Measurements from ENCODE around the gene WDFY4.

WDFY4 gene

DNA sequence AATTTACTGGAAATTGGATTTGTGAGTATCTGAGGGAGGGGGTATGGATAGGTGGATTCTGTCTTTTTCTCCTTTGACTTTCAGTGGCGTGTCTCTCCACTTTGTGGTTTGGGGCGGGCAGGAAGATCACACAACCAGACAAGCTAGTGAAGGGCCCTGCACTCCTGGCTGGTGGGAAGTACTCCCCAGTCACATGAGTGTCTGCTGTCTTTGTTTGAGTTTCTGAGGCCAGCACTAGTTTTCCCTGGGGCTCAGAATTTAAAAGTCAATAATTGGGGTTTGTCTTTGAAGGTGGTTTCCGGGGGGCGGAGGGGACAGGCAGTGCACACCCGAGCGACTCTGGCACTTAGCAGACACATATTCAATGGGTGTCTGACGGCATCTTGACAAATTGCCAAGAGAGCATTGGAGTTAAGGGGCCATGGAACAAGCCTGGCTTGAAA is 120.1 kb downstream of the WDFY4 start:
- no peak for DNase-seq (ENCODE audit: low read depth)
- H3K4me3 ChIP-seq (ENCODE audit: low read depth, low read length), result no peak overlapping the region
- no peak for TF ChIP-seq CTCF (conservative IDR thresholded peaks at IDR 0.05; ENCODE audit: low read depth, low read length)

DNA sequence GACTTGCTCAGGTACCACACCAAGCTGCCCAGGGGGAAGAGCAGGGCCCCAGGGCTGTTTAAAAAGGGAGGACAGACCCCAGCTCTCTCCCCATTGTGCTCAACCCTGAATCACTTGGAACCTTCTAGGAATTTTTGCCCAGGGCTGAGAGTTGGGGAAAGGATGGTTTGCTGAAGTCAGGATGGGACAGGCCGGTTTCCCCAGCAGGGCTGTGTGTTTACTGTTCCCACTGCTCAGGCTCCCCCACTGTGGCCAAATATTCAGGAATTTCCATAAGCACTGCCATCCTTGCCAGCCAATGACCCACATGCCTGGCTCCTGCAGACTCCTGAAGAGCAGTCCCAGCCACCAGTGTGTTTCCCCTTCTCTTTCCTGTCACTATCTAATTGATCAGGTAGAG is 120.7 kb downstream of the WDFY4 start:
- no peak for TF ChIP-seq CTCF (conservative IDR thresholded peaks at IDR 0.05; ENCODE audit: low read depth, low read length)
- DNase-seq (ENCODE audit: low read depth), result no peak
- no peak overlapping the region for H3K4me3 ChIP-seq (ENCODE audit: low read depth, low read length)

DNA sequence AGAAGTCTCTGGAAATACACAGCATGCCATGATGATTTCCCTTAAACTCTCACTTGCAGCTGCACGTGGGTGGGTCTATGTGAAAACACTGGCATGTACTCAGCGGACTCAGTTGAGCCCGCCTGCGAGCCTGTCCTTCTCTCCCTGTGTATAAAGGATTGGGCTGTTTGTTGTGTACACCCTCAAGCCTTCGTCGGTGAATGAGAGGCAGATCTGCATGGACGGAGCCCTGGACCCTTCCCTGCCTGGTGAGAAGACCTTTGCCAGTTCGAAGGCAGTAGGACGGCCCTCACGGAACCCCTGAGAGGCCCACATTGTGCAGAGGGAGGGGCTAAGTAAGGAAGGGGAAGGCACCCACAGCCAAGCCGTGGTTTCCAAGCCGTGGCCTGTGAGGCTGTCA is 121.2 kb downstream of the WDFY4 start:
- no peak for TF ChIP-seq CTCF (conservative IDR thresholded peaks at IDR 0.05; ENCODE audit: low read depth, low read length)
- no peak for DNase-seq (ENCODE audit: low read depth)
- no peak overlapping the region for H3K4me3 ChIP-seq (ENCODE audit: low read depth, low read length)

DNA sequence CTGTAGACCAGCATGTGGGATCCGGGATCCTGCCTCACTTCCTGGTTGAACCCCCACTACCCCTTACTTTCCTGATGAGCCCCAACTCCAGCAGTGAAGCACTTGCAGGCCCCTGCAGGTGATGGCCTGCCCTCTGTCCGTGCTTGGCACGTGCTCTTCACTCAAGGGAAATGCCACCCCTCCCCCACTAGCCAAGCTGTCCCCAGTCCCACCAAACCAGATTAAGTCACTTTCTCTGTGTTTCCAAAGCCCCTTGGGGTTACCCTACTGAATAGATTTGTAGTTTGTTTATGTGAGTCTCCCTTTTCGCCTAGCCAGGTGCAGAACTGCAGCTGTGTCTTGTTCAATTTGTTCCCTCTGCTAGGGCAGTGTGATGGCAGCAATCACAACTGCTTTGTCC is 121.7 kb downstream of the WDFY4 start:
- no peak for TF ChIP-seq CTCF (conservative IDR thresholded peaks at IDR 0.05; ENCODE audit: low read depth, low read length)
- H3K4me3 ChIP-seq (ENCODE audit: low read depth, low read length), result no peak overlapping the region
- no peak for DNase-seq (ENCODE audit: low read depth)

GRCh38 chr10:48807791-48808470 is 123.3 kb downstream of the WDFY4 start:
- TF ChIP-seq CTCF (conservative IDR thresholded peaks at IDR 0.05; ENCODE audit: low read depth, low read length), result no peak
- no peak for DNase-seq (ENCODE audit: low read depth)
- H3K4me3 ChIP-seq (ENCODE audit: low read depth, low read length), result no peak overlapping the region

DNA sequence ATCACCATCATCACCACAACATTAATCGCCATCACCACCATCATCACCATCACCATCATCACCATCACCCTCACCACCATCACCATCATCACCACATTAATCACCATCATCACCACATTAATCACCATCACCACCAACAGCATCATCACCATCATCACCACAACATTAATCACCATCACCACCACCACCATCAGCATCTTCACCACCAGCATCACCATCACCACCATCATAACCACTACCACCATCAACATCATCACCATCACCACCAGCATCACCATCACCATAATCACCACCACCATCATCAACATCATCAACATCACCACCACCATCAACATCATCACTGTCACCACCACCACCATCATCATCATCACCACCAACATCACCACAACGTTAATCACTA is 124.6 kb downstream of the WDFY4 start:
- DNase-seq (ENCODE audit: low read depth), result no peak
- H3K4me3 ChIP-seq (ENCODE audit: low read depth, low read length), result no peak overlapping the region
- no peak for TF ChIP-seq CTCF (conservative IDR thresholded peaks at IDR 0.05; ENCODE audit: low read depth, low read length)

GRCh38 chr10:48811461-48811860 is 126.8 kb downstream of the WDFY4 start:
- no peak overlapping the region for H3K4me3 ChIP-seq (ENCODE audit: low read depth, low read length)
- no peak for DNase-seq (ENCODE audit: low read depth)
- no peak for TF ChIP-seq CTCF (conservative IDR thresholded peaks at IDR 0.05; ENCODE audit: low read depth, low read length)

Data from choroid plexus epithelial cell (primary cell).